ENCODE measurements around the gene CD58. TPM values are rescaled to one million over a fixed set of nuclear protein-coding genes. Genes with fewer than 3 reads are reported as not detected.

CD58 gene
- total and polyA plus RNA-seq, 9 of the 15 experiments (the other 6 are each of a cell fraction or from before 2014, with no cell fraction given): 18.1 to 113 (median 37.4) TPM

DNA sequence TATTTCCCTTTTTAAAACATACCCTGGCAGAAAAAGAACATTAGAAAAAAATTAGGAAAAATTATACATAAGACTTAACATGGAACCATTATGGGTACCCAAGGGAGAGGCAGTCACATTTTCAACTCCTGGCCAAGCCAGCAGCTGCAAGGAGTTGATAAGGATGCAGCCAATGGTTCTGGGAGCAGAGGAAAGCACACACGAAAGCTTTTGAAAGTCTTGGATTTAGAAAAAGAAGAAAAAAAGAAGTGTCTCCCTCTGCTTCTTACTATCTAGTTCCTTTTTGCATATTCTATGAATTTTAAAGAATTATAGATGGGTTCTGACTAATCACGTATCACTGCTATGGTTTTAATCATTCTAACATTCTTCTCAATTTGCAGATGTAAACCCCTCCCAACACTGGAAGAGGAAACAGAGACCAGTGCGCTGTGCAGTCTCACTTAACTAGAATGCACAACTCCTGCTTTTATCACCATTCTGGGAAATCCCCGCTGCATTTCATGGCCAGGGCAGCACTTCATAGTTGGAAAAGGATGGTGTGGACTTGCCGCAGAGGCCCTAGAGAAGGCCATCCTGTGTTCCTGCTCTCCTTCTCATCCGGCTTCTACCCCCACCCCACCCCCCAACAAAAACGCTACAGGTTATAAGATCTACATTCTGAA, 2.7 kb upstream of the CD58 start (continued):
- TF ChIP-seq ZNF766 (CRISPR knock-in tag; conservative IDR thresholded peaks at IDR 0.05) (no peak), XRCC4 (IDR thresholded peaks at IDR 0.05; ENCODE audit: extremely low read depth, insufficient read depth, insufficient read length) (no peak), DDX20 (tag; IDR thresholded peaks at IDR 0.05; ENCODE audit: low read depth) (no peak), ZBTB9 (CRISPR knock-in tag; IDR thresholded peaks at IDR 0.05) (no peak), ZNF324 (CRISPR knock-in tag; IDR thresholded peaks at IDR 0.05) (no peak), KHSRP (IDR thresholded peaks at IDR 0.05) (no peak), BCLAF1 (IDR thresholded peaks at IDR 0.05; ENCODE audit: borderline replicate concordance in 1 of 2, control insufficient read depth in 1 of 2, low read depth in 2 of 2, low read length in 1 of 2) (no peak), HNRNPL (IDR thresholded peaks at IDR 0.05; ENCODE audit: low read depth, low read length) (no peak), MEIS2 (IDR thresholded peaks at IDR 0.05; ENCODE audit: partially characterized antibody) (no peak), L3MBTL2 (IDR thresholded peaks at IDR 0.05) (no peak), MTA2 (IDR thresholded peaks at IDR 0.05; ENCODE audit: low read depth) (peak; percentile 87), GTF2F1 (IDR thresholded peaks at IDR 0.05; ENCODE audit: low read depth, low read length) (no peak), GTF2A2 (tag; IDR thresholded peaks at IDR 0.05) (no peak), RBM25 (IDR thresholded peaks at IDR 0.05; ENCODE audit: low read depth, low read length, severe bottlenecking) (peak; percentile 27), MECOM (CRISPR knock-in tag; IDR thresholded peaks at IDR 0.05) (no peak), NFRKB (IDR thresholded peaks at IDR 0.05; ENCODE audit: low read depth) (no peak), CREM (IDR thresholded peaks at IDR 0.05; ENCODE audit: low read depth) (no peak)
- TF ChIP-seq, protein P1, sequence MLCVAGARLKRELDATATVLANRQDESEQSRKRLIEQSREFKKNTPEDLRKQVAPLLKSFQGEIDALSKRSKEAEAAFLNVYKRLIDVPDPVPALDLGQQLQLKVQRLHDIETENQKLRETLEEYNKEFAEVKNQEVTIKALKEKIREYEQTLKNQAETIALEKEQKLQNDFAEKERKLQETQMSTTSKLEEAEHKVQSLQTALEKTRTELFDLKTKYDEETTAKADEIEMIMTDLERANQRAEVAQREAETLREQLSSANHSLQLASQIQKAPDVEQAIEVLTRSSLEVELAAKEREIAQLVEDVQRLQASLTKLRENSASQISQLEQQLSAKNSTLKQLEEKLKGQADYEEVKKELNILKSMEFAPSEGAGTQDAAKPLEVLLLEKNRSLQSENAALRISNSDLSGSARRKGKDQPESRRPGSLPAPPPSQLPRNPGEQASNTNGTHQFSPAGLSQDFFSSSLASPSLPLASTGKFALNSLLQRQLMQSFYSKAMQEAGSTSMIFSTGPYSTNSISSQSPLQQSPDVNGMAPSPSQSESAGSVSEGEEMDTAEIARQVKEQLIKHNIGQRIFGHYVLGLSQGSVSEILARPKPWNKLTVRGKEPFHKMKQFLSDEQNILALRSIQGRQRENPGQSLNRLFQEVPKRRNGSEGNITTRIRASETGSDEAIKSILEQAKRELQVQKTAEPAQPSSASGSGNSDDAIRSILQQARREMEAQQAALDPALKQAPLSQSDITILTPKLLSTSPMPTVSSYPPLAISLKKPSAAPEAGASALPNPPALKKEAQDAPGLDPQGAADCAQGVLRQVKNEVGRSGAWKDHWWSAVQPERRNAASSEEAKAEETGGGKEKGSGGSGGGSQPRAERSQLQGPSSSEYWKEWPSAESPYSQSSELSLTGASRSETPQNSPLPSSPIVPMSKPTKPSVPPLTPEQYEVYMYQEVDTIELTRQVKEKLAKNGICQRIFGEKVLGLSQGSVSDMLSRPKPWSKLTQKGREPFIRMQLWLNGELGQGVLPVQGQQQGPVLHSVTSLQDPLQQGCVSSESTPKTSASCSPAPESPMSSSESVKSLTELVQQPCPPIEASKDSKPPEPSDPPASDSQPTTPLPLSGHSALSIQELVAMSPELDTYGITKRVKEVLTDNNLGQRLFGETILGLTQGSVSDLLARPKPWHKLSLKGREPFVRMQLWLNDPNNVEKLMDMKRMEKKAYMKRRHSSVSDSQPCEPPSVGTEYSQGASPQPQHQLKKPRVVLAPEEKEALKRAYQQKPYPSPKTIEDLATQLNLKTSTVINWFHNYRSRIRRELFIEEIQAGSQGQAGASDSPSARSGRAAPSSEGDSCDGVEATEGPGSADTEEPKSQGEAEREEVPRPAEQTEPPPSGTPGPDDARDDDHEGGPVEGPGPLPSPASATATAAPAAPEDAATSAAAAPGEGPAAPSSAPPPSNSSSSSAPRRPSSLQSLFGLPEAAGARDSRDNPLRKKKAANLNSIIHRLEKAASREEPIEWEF (CRISPR knock-in tag; IDR thresholded peaks at IDR 0.05): no peak
